Sigmoid colon (tissue), 7 donors: ENCODE results near the gene TECR. TPM values are rescaled to one million over a fixed set of nuclear protein-coding genes. Genes with fewer than 3 reads are reported as not detected.

ENCODE experiments used
- DNase-seq: peaks from one replicate; pipeline ENCODE4 v3.0.0-alpha.2; 2019
- H3K27ac ChIP-seq, 4 donors: fragments of 200-600 bp; sonication (generic); one replicate each; pipeline ENCODE4 v1.5.1; 2016 to 2019; ENCODE audit warnings: mild to moderate bottlenecking in 1 of 4
- H3K27me3 ChIP-seq, 3 donors: fragments of 200-600 bp; sonication (generic); one replicate each; pipeline ENCODE4 v1.5.1; 2019; ENCODE audit warnings: mild to moderate bottlenecking in 1 of 3
- H3K36me3 ChIP-seq, 4 donors: fragments of 200-600 bp; sonication (generic); one replicate each; pipeline ENCODE4 v1.5.1; 2016 to 2019
- H3K4me1 ChIP-seq, 4 donors: fragments of 200-600 bp; sonication (generic); one replicate each; pipeline ENCODE4 v1.5.1; 2017 to 2019
- H3K4me3 ChIP-seq, 4 donors: fragments of 200-600 bp; sonication (generic); one replicate each; pipeline ENCODE4 v1.5.1; 2017 to 2019; ENCODE audit warnings: mild to moderate bottlenecking in 2 of 4, moderate library complexity in 1 of 4
- H3K9me3 ChIP-seq, 4 donors: fragments of 200-600 bp in 3 of 4; sonication (generic) in 3 of 4; one replicate each; pipeline versions ENCODE4 v1.5.1 to v1.6.1; 2013 to 2019
- CTCF ChIP-seq, 4 experiments: fragments of 450-650 bp in 3 of 4; fragments of 200-600 bp in 1 of 4; IDR thresholded peaks; one replicate each; pipeline ENCODE4 v1.5.1; 2016 to 2019; ENCODE audit warnings: antibody characterized with exemption in 4 of 4, mild to moderate bottlenecking in 3 of 4, moderate library complexity in 2 of 4
- EP300 ChIP-seq, 4 donors: sonication (generic); formaldehyde crosslinking; IDR thresholded peaks; one replicate each; pipeline ENCODE4 v1.6.1; 2017; ENCODE audit warnings: antibody characterized with exemption in 4 of 4
- POLR2A ChIP-seq, 2 donors: fragments of 450-650 bp; IDR thresholded peaks; one replicate each; pipeline ENCODE4 v1.6.1; 2016; ENCODE audit warnings: antibody characterized with exemption in 2 of 2, mild to moderate bottlenecking in 2 of 2, moderate library complexity in 2 of 2
- POLR2AphosphoS5 ChIP-seq, 4 donors: sonication (generic); formaldehyde crosslinking; IDR thresholded peaks; one replicate each; pipeline ENCODE4 v1.6.1; 2017; ENCODE audit warnings: antibody characterized with exemption in 4 of 4
- WGBS, 2 donors: extraction: QIAGEN DNeasy Blood & Tissue Kit; methylation state at CpG; one replicate each; pipeline ENCODE4 v1.1.7; 2013; 5-methylcytosine and 5-hydroxymethylcytosine counted together
- intact Hi-C: fragments of 100-400 bp; cut with DNase I; formaldehyde crosslinking; loops from one replicate; pipeline ENCODE4 v1.15.1; 2023
- polyA plus RNA-seq, 3 donors: library from polyadenylated mRNA; stranded (reverse); fragments of 200-250 nt; gene quantifications; one replicate each; pipeline ENCODE4 v1.2.3, GENCODE V29; 2013
- total RNA-seq, 4 donors: library from RNA; depleted of rRNA; stranded (reverse); fragments of >200 nt; gene quantifications; one replicate each; pipeline ENCODE4 v1.1.0, GENCODE V29; 2016
- donor health status: healthy with polysubstance abuse.
- donor health status: Bipolar disorder and iron deficiency.
- donor health status: healthy.

TECR gene
- total and polyA plus RNA-seq, 7 donors = 20.6 to 139 (median 32.4) TPM

- peak; percentile 92 for DNase-seq
- 0 to 1% methylated on average over 82 of the region's 82 CpGs for whole genome bisulfite sequencing, 2 donors
- H3K4me1 ChIP-seq = peaks cover 0 to 42% (median 32%) of the 10 kb centered on the region in 4 donors
Observed at GRCh38 chr19:14517840-14518505, 11.4 kb upstream of the TECR start, which contains the start of gene DNAJB1. DNAJB1 (minus strand) TSS chr19:14518397; CDS start chr19:14518349, 48 bp downstream.

GRCh38 chr19:14519245-14519859 lies 10.0 kb upstream of the TECR start:
- Histone ChIP-seq H3K9me3 (no peaks in the 10 kb centered on the region), H3K4me3 (peak overlapping the region in 2 of 4 donors; percentile 93 to 94), H3K36me3 (peaks cover 15 to 22% (median 20%) of the 10 kb centered on the region in 4 donors), H3K4me1 (peaks cover 0 to 39% (median 32%) of the 10 kb centered on the region in 4 donors), H3K27ac (peak overlapping the region; percentile 99 to 100 (median 100)), H3K27me3 (no peaks in the 10 kb centered on the region)
- intact Hi-C loops = no loop called here
- WGBS, 2 donors = 91 to 92% methylated on average over 22 of the region's 22 CpGs
- DNase-seq = no peak
- TF ChIP-seq POLR2AphosphoS5 (IDR thresholded peaks at IDR 0.05) = no peak
- TF ChIP-seq POLR2A (IDR thresholded peaks at IDR 0.05) = no peak
- TF ChIP-seq CTCF (IDR thresholded peaks at IDR 0.05) = no peak
- TF ChIP-seq EP300 (IDR thresholded peaks at IDR 0.05) = no peak

More at GRCh38 chr19:14517840-14518505, 11.4 kb upstream of the TECR start, which contains the start of gene DNAJB1:
- Histone ChIP-seq H3K9me3 (no peaks in the 10 kb centered on the region), H3K4me3 (peak within 1 kb of the TSS; percentile 93 to 98 (median 96)), H3K27ac (peak within 1 kb of the TSS; percentile 99 to 100 (median 100)), H3K27me3 (no peaks in the 10 kb centered on the region), H3K36me3 (peaks cover 17 to 32% (median 29%) of the 10 kb centered on the region in 4 donors)
- intact Hi-C loops = no loop called here
- TF ChIP-seq POLR2AphosphoS5 (IDR thresholded peaks at IDR 0.05) (peak; percentile 99), POLR2A (IDR thresholded peaks at IDR 0.05) (peak; percentile 95 to 97), CTCF (IDR thresholded peaks at IDR 0.05) (no peak), EP300 (IDR thresholded peaks at IDR 0.05) (peak in 1 of 4 donors; percentile 39)

GRCh38 chr19:14519860-14520407 lies 9.5 kb upstream of the TECR start:
- H3K4me1 ChIP-seq = peaks cover 0 to 33% (median 28%) of the 10 kb centered on the region in 4 donors
- WGBS, 2 donors = 43 to 63% methylated on average over 2 of the region's 2 CpGs
- intact Hi-C loops = no loop called here
- no peaks in the 10 kb centered on the region for H3K9me3 ChIP-seq
- no peak for TF ChIP-seq POLR2A (IDR thresholded peaks at IDR 0.05)
- TF ChIP-seq POLR2AphosphoS5 (IDR thresholded peaks at IDR 0.05) = no peak
- TF ChIP-seq EP300 (IDR thresholded peaks at IDR 0.05) = no peak
- TF ChIP-seq CTCF (IDR thresholded peaks at IDR 0.05) = no peak
- DNase-seq = no peak
- no peak overlapping the region for H3K4me3 ChIP-seq
- no peaks in the 10 kb centered on the region for H3K27me3 ChIP-seq
- H3K27ac ChIP-seq = peak overlapping the region; percentile 99 to 100 (median 100)
- H3K36me3 ChIP-seq = peaks cover 9 to 16% (median 15%) of the 10 kb centered on the region in 4 donors

GRCh38 chr19:14520543-14520942 lies 8.9 kb upstream of the TECR start:
- H3K27ac ChIP-seq = no peak overlapping the region
- H3K9me3 ChIP-seq = no peaks in the 10 kb centered on the region
- H3K4me1 ChIP-seq = peaks cover 0 to 27% (median 22%) of the 10 kb centered on the region in 4 donors
- no peak for DNase-seq
- H3K4me3 ChIP-seq = no peak overlapping the region
- H3K27me3 ChIP-seq = no peaks in the 10 kb centered on the region
- TF ChIP-seq EP300 (IDR thresholded peaks at IDR 0.05) (no peak), CTCF (IDR thresholded peaks at IDR 0.05) (no peak), POLR2AphosphoS5 (IDR thresholded peaks at IDR 0.05) (no peak), POLR2A (IDR thresholded peaks at IDR 0.05) (no peak)
- peaks cover 4 to 10% (median 10%) of the 10 kb centered on the region in 4 donors for H3K36me3 ChIP-seq
- 93 to 95% methylated on average over 4 of the region's 4 CpGs for WGBS, 2 donors
- intact Hi-C loops = no loop called here
